LoVo (cell line): ENCODE measurements around the gene KRTAP4-11.
A peak's percentile ranks its signal among the peaks of the same experiment; 100 is the strongest.
"Not testable (repeated sequence)": the region's sequence is repeated elsewhere in the genome, so short reads cannot be mapped to it uniquely, and the experiment has no call there.

ENCODE experiments used
- DNase-seq: peaks from one replicate; pipeline ENCODE4 v3.0.0-alpha.2; 2016; ENCODE audit warnings: low spot score

The KRTAP4-11 gene

GRCh38 chr17:41117846-41118386 is at the start of gene KRTAP4-11:
Gene KRTAP4-11 (minus strand): TSS chr17:41118373. CDS start chr17:41118315, 58 bp downstream.
- DNase-seq = not testable (repeated sequence)

DNA sequence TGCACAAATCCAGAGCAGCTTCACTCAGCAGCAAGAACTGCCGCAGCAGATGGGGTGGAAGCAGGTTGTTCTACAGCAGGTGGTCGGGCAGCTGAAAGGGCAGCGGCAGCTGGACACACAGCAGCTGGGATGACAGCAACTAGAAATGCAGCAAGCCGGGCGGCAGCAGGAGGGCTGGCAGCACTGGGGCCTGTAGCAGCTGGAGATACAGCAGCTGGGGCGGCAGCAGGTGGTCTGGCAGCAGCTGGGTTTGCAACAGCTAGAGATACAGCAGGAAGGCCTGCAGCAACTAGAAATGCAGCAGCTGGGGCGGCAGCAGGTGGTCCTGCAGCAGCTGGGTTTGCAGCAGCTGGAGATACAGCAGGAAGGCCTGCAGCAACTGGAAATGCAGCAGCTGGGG is 49.4 kb upstream of the KRTAP4-11 start:
- no peak for DNase-seq

GRCh38 chr17:41163828-41164227 is 45.7 kb upstream of the KRTAP4-11 start:
- DNase-seq = no peak

GRCh38 chr17:41160648-41161047 is 42.5 kb upstream of the KRTAP4-11 start, which contains the start of gene KRTAP4-4:
Gene KRTAP4-4 (minus strand): TSS chr17:41160748. CDS start chr17:41160691, 57 bp downstream.
- DNase-seq = no peak

GRCh38 chr17:41160190-41160589 is 42.0 kb upstream of the KRTAP4-11 start:
- DNase-seq = not testable (repeated sequence)

- DNase-seq = no peak
Observed at GRCh38 chr17:41153856-41154255, 35.7 kb upstream of the KRTAP4-11 start.

DNA sequence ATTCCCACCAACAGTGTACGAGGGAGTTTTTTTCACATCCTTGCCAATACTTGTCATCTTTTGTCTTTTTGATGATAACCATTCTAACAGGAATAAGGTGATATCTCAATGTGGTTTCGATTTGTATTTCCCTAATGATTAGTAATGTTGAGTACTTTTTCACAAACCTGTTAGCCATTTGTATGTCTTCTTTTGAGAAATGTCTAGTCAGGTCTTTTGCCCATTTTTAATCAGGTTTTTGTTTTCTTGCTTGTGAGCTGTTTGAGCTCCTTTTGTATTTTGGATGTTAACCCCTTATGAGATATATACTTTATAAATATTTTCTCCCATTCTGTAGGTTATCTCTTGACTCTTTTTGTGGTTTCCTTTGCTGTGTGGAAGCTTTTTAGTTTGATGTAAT is 33.4 kb upstream of the KRTAP4-11 start:
- no peak for DNase-seq

GRCh38 chr17:41150026-41150425 is 31.9 kb upstream of the KRTAP4-11 start:
- no peak for DNase-seq

- DNase-seq = no peak
Observed at GRCh38 chr17:41149652-41149985, 31.4 kb upstream of the KRTAP4-11 start, which contains the start of gene KRTAP4-5. Gene KRTAP4-5 (minus strand): TSS chr17:41149825. CDS start chr17:41149767, 58 bp downstream.

- DNase-seq = not testable (repeated sequence)
Observed at GRCh38 chr17:41148971-41149651, 30.9 kb upstream of the KRTAP4-11 start.

- DNase-seq = no peak
Observed at GRCh38 chr17:41147531-41148204, 29.5 kb upstream of the KRTAP4-11 start.

GRCh38 chr17:41145261-41145660 is 27.1 kb upstream of the KRTAP4-11 start:
- DNase-seq = no peak

DNA sequence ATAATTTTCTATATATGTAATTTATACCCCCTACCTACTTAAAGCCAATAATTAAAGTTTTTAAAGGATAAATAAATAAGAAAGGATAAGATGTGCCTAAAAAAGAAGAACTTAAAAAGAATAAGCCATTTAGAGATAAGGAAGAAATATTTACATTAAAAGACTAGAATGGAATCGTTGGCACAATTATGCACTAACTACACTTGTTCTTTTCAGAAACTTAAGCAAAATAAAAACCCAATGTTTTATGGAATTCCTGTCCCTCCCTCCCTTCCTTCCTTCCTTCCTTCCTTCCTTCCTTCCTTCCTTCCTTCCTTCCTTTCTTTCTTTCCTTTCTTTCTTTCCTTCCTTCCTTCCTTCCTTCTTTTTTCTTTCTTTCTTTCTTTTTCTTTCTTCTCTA is 26.7 kb upstream of the KRTAP4-11 start:
- no peak for DNase-seq

- DNase-seq = no peak
Observed at GRCh38 chr17:41141361-41141760, 23.2 kb upstream of the KRTAP4-11 start.

GRCh38 chr17:41140360-41141131 is 22.4 kb upstream of the KRTAP4-11 start, which contains the start of gene KRTAP4-6:
Gene KRTAP4-6 (minus strand): TSS chr17:41140544. CDS start chr17:41140487, 57 bp downstream.
- no peak for DNase-seq

DNA sequence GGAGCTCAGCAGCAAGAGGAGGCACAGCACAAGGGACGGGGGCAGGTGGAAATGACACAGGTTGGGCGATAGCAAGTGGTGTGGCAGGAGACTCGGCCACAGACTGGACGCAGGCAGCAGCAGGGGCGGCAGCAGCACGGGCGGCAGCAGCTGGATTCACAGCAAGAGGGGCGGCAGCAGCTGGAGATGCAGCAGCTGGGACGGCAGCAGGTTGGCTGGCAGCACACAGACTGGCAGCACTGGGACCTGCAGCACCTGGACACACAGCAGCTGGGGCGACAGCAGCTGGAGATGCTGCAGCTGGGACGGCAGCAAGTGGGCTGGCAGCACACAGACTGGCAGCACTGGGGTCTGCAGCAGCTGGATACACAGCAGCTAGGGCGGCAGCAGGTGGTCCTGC is 21.7 kb upstream of the KRTAP4-11 start:
- not testable (repeated sequence) for DNase-seq

- DNase-seq = no peak
Observed at GRCh38 chr17:41133880-41134735, 15.9 kb upstream of the KRTAP4-11 start.

DNA sequence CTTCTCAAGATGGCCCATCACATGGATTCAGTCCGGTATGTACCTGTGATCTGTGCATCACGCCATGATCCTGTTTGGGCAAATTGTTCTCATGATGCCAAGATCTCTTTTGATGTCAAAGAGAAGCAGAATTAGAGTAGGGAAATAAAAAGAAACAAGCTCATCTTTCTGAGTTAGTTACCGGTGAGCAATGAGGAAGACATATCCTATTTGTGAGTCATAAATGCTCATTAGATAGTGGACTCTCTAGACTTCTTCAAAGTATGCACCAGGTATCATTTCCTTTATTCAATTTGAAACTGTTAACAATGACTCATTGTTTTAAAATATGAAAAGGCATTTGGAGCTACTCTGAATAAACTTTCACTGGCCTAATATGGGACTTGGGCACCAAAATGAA is 13.8 kb upstream of the KRTAP4-11 start:
- DNase-seq = peak; percentile 48

DNA sequence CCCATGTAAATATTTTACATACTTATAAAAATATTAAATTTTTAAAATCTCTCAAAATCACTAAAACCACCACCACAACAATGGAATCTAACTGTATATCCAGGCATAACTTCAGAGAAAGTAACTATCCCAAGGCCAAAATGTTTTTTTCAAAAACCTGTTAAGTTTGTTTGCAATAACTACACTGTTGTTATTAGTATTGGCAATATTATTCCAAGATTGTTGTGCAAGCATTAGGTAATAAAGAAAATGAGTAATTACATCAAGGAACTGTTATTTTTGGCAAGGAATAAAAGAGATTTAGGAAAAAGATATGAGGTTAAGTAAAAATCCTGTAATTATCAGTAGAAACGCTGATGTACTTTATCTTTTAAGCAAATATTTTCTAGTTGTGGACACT is 9.2 kb upstream of the KRTAP4-11 start:
- no peak for DNase-seq

- no peak for DNase-seq
Observed at GRCh38 chr17:41126412-41126811, 8.2 kb upstream of the KRTAP4-11 start.

DNA sequence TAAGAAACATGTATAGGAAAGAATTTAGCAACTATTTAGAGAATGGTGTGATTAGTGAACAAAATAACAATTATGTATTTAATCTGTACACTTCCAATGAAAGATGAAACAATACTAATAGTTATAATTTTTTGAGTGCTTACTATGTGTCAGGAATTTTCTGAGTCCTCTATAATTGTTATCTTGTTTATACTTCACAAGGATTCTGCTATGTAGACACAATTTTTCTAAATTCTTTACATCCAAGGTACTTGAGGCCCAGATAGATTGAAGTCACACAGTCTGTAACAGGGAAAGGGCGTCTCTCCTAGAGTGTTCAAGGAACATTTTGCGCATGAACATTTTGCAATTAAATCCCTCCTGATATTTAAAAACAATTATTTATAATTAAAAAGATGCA is 6.9 kb upstream of the KRTAP4-11 start:
- DNase-seq = no peak
